Adrenal gland (tissue), 12 donors: ENCODE measurements around the gene HIVEP3. TPM values are rescaled to one million over a fixed set of nuclear protein-coding genes. Genes with fewer than 3 reads are reported as not detected.

Experiments used
- DNase-seq, 7 donors: peaks; one replicate each; pipeline ENCODE4 v3.0.0-alpha.2; 2019 to 2020
- H3K27ac ChIP-seq, 5 donors: fragments of 200-600 bp; sonication (generic) in 4 of 5; 1 replicate in 3 of 5; 2 replicates in 2 of 5; pipeline versions ENCODE4 v1.5.1 to v1.8.0; 2016 to 2020; ENCODE audit warnings: mild to moderate bottlenecking in 1 of 5
- H3K27me3 ChIP-seq: fragments of 200-600 bp; 2 replicates; pipeline ENCODE4 v1.8.0; 2021
- H3K36me3 ChIP-seq, 2 donors: fragments of 200-600 bp; replicated peaks in 1 of 2; 1 replicate in 1 of 2; 2 replicates in 1 of 2; pipeline versions ENCODE4 v1.5.1 to v1.8.0; 2018 to 2022
- H3K4me1 ChIP-seq, 2 donors: fragments of 200-600 bp; replicated peaks in 1 of 2; 1 replicate in 1 of 2; 2 replicates in 1 of 2; pipeline versions ENCODE4 v1.5.1 to v1.8.0; 2018 to 2021
- H3K4me3 ChIP-seq, 4 donors: fragments of 200-600 bp; sonication (generic) in 3 of 4; one replicate each; pipeline ENCODE4 v1.5.1; 2016 to 2018
- H3K9me3 ChIP-seq, 3 donors: fragments of 200-600 bp; sonication (generic) in 1 of 3; replicated peaks in 1 of 3; 1 replicate in 2 of 3; 2 replicates in 1 of 3; pipeline versions ENCODE4 v1.5.1 to v1.8.0; 2016 to 2021
- POLR2A ChIP-seq, 2 donors: fragments of 450-650 bp; IDR thresholded peaks; one replicate each; pipeline ENCODE4 v1.6.1; 2017; ENCODE audit warnings: antibody characterized with exemption in 2 of 2, mild to moderate bottlenecking in 2 of 2, moderate library complexity in 1 of 2
- WGBS, 4 donors: extraction: QIAGEN DNeasy Blood & Tissue Kit in 2 of 4; methylation state at CpG; one replicate each; pipeline versions ENCODE4 v1.1.5 to v1.1.7; 2013 to 2017; 5-methylcytosine and 5-hydroxymethylcytosine counted together
- intact Hi-C, 2 donors: fragments of 100-400 bp; cut with DNase I; formaldehyde crosslinking; loops; one replicate each; pipeline versions ENCODE4 v1.14.1 to v1.15.0; 2022 to 2023
- polyA plus RNA-seq, 3 donors: library from polyadenylated mRNA; stranded (reverse); fragments of 200-250 nt in 2 of 3; fragments of 350-450 nt in 1 of 3; fragmentation: Illumina TruSeq in 1 of 3; extraction: RNeasy Lipid Tissue Mini Kit (QIAGEN cat#74804) in 1 of 3; gene quantifications; one replicate each; pipeline ENCODE4 v1.2.3, GENCODE V29; 2013 to 2014
- total RNA-seq, 9 donors: library from RNA; depleted of rRNA in 4 of 9; stranded (reverse); fragments of >200 nt in 4 of 9; fragments of 120-200 nt in 1 of 9; fragmentation: NEBNext Ultra II Directional in 1 of 9; extraction: Animal tissue kit (Norgen Biotek cat#: 25700) in 1 of 9; gene quantifications; one replicate each; pipeline versions ENCODE4 v1.1.0 to v1.2.4, GENCODE V29; 2013 to 2023
- TF ChIP-seq, protein P1 (sequence below), 6 experiments: fragments of 450-650 bp in 4 of 6; fragments of 200-600 bp in 2 of 6; sonication (generic) in 1 of 6; IDR thresholded peaks; 1 replicate in 5 of 6; 2 replicates in 1 of 6; pipeline versions ENCODE4 v1.5.1 to v1.8.0; 2016 to 2021; ENCODE audit warnings: antibody characterized with exemption in 6 of 6, mild to moderate bottlenecking in 2 of 6, moderate library complexity in 1 of 6
- donor health status: healthy with polysubstance abuse.
- donor health status: Bipolar disorder and iron deficiency.
- donor health status: DM: yes; HTN: yes; CAD: no.
- donor health status: DM: no; HTN: no; CAD: no.
- donor health status: DM: no; HTN: no; CAD: no.
- donor health status: DM: yes; HTN: yes; CAD: no.

The HIVEP3 gene
- total and polyA plus RNA-seq, 12 donors, result 3.2 to 7.7 (median 7.0) TPM

DNA sequence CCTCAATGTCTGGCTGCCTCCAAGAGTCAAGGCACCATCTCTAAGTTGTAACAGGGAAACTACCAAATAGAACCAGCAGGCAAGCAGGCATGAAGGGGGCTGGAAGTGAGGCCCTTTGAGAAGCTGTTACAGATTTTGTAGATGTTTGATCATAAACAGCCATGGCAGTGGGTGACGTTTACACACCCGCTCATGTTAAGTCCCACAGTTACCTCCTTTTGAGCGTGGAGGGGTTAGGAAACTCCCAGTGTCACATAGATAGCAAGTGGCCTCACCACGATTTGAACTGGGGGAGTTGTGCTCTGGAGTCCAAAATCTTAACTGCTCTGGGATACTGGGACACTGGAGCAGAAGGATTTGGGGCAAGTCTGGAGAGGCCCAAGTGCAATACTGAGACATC lies 192.4 kb downstream of the HIVEP3 start:
- TF ChIP-seq, protein P1, sequence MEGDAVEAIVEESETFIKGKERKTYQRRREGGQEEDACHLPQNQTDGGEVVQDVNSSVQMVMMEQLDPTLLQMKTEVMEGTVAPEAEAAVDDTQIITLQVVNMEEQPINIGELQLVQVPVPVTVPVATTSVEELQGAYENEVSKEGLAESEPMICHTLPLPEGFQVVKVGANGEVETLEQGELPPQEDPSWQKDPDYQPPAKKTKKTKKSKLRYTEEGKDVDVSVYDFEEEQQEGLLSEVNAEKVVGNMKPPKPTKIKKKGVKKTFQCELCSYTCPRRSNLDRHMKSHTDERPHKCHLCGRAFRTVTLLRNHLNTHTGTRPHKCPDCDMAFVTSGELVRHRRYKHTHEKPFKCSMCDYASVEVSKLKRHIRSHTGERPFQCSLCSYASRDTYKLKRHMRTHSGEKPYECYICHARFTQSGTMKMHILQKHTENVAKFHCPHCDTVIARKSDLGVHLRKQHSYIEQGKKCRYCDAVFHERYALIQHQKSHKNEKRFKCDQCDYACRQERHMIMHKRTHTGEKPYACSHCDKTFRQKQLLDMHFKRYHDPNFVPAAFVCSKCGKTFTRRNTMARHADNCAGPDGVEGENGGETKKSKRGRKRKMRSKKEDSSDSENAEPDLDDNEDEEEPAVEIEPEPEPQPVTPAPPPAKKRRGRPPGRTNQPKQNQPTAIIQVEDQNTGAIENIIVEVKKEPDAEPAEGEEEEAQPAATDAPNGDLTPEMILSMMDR (IDR thresholded peaks at IDR 0.05), result no peak
- TF ChIP-seq POLR2A (IDR thresholded peaks at IDR 0.05), result no peak
- intact Hi-C loops, result no loop called here
- Histone ChIP-seq H3K4me1 (peaks cover 0 to 37% of the 10 kb centered on the region in 2 donors), H3K9me3 (no peaks in the 10 kb centered on the region), H3K36me3 (no peaks in the 10 kb centered on the region), H3K4me3 (no peak overlapping the region), H3K27ac (no peak overlapping the region), H3K27me3 (no peaks in the 10 kb centered on the region)
- 84 to 91% (median 88%) methylated on average over 4 of the region's 4 CpGs for WGBS, 4 donors
- DNase-seq, result no peak

DNA sequence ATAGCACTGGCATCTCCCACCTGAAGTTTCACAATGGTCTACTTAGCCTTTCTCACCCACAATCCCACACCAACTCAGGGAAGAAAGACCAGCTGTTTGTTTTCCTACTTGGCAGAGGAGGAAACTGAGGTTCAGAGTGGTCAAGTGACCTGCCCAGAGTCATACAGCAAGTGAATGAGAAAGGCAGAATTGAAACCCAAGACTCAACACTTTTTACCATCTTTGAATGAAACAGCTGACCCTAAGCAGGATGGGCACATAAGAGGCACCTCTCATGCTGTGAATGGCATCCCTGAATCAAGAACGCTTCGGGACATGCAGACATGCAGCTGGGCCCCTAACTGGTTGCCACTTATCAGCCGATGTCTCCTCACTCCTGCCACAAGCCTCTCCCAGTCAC lies 193.8 kb downstream of the HIVEP3 start:
- peaks cover 0 to 30% of the 10 kb centered on the region in 2 donors for H3K4me1 ChIP-seq
- TF ChIP-seq, protein P1 (IDR thresholded peaks at IDR 0.05), result no peak
- TF ChIP-seq POLR2A (IDR thresholded peaks at IDR 0.05), result no peak
- H3K27ac ChIP-seq, result no peak overlapping the region
- H3K4me3 ChIP-seq, result no peak overlapping the region
- WGBS, 4 donors, result 76 to 100% (median 91%) methylated on average over 3 of the region's 3 CpGs
- no peaks in the 10 kb centered on the region for H3K36me3 ChIP-seq
- intact Hi-C loops, result no loop called here
- no peak for DNase-seq
- no peaks in the 10 kb centered on the region for H3K9me3 ChIP-seq
- H3K27me3 ChIP-seq, result no peaks in the 10 kb centered on the region

DNA sequence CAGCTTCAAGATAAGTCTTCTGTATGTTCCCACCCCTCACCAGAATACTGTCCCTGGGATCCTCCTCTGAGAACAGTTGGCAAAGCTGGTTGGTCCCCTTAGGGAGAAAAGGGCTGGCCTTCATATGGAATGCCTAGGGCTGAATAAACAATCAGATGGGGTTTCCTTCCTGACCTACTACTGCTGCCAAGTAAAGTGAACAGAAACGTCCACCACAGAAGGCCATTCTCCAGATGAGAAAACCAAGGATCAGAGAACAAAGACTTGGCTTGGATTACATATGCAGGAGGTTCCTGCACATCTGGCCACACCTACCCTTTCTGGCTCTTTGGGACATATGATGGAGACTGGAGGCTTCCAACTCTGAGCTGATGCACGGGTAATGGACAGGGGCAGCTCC lies 194.5 kb downstream of the HIVEP3 start:
- 42 to 54% (median 50%) methylated on average over 2 of the region's 2 CpGs for WGBS, 4 donors
- H3K9me3 ChIP-seq, result no peaks in the 10 kb centered on the region
- H3K27ac ChIP-seq, result no peak overlapping the region
- peaks cover 0 to 23% of the 10 kb centered on the region in 2 donors for H3K4me1 ChIP-seq
- no peaks in the 10 kb centered on the region for H3K36me3 ChIP-seq
- intact Hi-C loops, result no loop called here
- no peaks in the 10 kb centered on the region for H3K27me3 ChIP-seq
- no peak for TF ChIP-seq POLR2A (IDR thresholded peaks at IDR 0.05)
- TF ChIP-seq, protein P1 (IDR thresholded peaks at IDR 0.05), result no peak
- no peak for DNase-seq
- H3K4me3 ChIP-seq, result no peak overlapping the region

DNA sequence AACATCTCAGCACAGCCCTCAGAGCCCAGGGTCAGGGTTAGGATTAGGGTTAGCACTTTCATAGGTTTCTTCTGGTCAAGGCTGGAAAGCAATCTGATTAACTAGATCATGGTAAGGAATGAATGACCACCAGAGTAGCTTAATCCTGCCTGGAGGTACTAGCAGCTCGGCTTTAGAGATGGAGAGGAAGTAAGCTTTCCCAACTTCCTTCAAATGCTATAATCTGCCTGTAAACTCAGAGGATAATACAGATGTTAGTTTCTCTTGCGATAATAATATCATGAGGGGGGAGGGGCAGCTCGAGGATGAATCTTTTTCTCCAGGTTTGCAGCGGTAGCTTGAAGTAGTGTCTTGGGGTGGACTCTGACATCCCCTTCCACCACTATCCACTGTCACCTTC lies 194.9 kb downstream of the HIVEP3 start:
- peaks cover 0 to 18% of the 10 kb centered on the region in 2 donors for H3K4me1 ChIP-seq
- intact Hi-C loops, result no loop called here
- no peaks in the 10 kb centered on the region for H3K9me3 ChIP-seq

More for the DNA sequence above, 194.9 kb downstream of the HIVEP3 start:
- 48 to 67% (median 59%) methylated on average over 4 of the region's 4 CpGs for WGBS, 4 donors
- H3K4me3 ChIP-seq, result no peak overlapping the region
- no peak overlapping the region for H3K27ac ChIP-seq
- no peaks in the 10 kb centered on the region for H3K36me3 ChIP-seq
- no peaks in the 10 kb centered on the region for H3K27me3 ChIP-seq
- DNase-seq, result no peak
- TF ChIP-seq, protein P1 (IDR thresholded peaks at IDR 0.05), result no peak
- TF ChIP-seq POLR2A (IDR thresholded peaks at IDR 0.05), result no peak
